Mucosa of descending colon (tissue), 3 donors: ENCODE data around the gene OTULINL. TPM values are rescaled to one million over a fixed set of nuclear protein-coding genes. Genes with fewer than 3 reads are reported as not detected.

Experiments
- ATAC-seq: fragments of 200-7000 bp; cut with Tn5 transposase; one replicate; pipeline ENCODE4 v1.9.1; 2020; ENCODE audit warnings: mild to moderate bottlenecking, moderate library complexity
- DNase-seq, 3 donors: peaks; one replicate each; pipeline ENCODE4 v3.0.0-alpha.2; 2020
- H3K36me3 ChIP-seq: fragments of 200-600 bp; one replicate; pipeline ENCODE4 v1.8.0; 2021; ENCODE audit warnings: low read depth, mild to moderate bottlenecking
- H3K4me1 ChIP-seq: fragments of 200-600 bp; one replicate; pipeline ENCODE4 v1.8.0; 2021; ENCODE audit warnings: low read depth, mild to moderate bottlenecking
- H3K4me3 ChIP-seq: fragments of 200-600 bp; one replicate; pipeline ENCODE4 v1.8.0; 2021; ENCODE audit warnings: mild to moderate bottlenecking
- H3K9me3 ChIP-seq: fragments of 200-600 bp; one replicate; pipeline ENCODE4 v1.8.0; 2021; ENCODE audit warnings: mild to moderate bottlenecking
- CTCF ChIP-seq: fragments of 200-600 bp; IDR thresholded peaks from one replicate; pipeline ENCODE4 v1.8.0; 2022; ENCODE audit warnings: antibody characterized with exemption, mild to moderate bottlenecking
- intact Hi-C, 2 donors: fragments of 100-400 bp; cut with DNase I in 1 of 2; cut with micrococcal nuclease in 1 of 2; formaldehyde crosslinking; loops; one replicate each; pipeline versions ENCODE4 v1.11.0 to v1.11.1; 2022; cut with DNase I, micrococcal nuclease
- total RNA-seq, 3 donors: library from RNA; stranded (reverse); fragmentation: NEBNext Ultra II Directional in 2 of 3; extraction: Animal tissue kit (Norgen Biotek cat#: 25700) in 2 of 3; gene quantifications; one replicate each; pipeline versions ENCODE4 v1.2.1 to v1.2.4, GENCODE V29; 2021 to 2023
- donor health status: DM: no; HTN: no; CAD: no; lungs with moderate emphysema.
- donor health status: DM: no; HTN: no; CAD: no.
- donor health status: DM: no; HTN: yes; CAD: no.

The OTULINL gene
- total RNA-seq, 3 donors from 2014 or later = 33.9 to 67.2 (median 60.1) TPM

DNA sequence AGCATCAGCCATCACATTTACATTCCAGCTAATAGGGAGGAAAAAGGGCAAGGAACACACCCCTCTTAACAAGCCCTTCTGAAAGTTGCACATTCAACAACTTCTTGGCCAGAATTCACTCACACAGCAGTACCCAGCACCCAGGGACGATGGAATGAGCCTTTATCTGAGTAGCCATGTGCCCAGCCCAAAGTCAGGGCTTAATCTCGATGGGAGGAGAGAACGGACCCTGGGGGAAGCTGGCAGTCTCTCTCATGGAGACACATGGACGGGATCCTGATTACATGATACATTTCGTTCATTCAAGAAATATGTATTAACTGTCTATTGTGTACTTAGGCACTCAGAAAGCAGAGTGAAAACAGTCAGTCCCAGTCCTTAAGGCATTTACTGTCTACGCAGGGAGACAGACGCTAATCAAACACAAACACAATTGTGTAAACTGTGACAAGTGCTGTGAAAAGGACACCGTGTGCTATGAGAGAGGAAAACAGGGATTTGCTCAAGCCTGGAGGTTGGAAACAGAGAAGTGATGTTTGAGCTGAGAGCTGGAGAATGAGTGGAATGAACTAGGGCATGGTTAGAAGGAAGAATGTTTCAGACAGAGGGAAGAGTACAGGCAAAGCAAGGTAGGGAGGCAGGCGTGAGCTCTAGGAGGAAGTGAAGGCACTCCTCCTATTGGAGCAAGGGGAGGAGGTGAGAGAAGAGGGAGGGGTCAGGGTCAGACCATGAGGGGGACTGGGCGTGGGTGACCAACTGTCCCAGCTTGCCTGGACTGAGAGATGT lies 7.4 kb downstream of the OTULINL start:
- Histone ChIP-seq H3K4me1 (peaks cover 39% of the 10 kb centered on the region), H3K9me3 (no peaks in the 10 kb centered on the region), H3K4me3 (no peak overlapping the region), H3K36me3 (no peaks in the 10 kb centered on the region)
- ATAC-seq (peak; percentile 75), DNase-seq (no peak)
- no peak for TF ChIP-seq CTCF
- intact Hi-C loops = no loop called here

GRCh38 chr5:14590949-14591348 lies 9.4 kb downstream of the OTULINL start:
- TF ChIP-seq CTCF = no peak
- intact Hi-C loops = no loop called here
- Histone ChIP-seq H3K36me3 (no peaks in the 10 kb centered on the region), H3K9me3 (no peaks in the 10 kb centered on the region), H3K4me1 (peaks cover 33% of the 10 kb centered on the region), H3K4me3 (no peak overlapping the region)
- DNase-seq (no peak), ATAC-seq (no peak)

DNA sequence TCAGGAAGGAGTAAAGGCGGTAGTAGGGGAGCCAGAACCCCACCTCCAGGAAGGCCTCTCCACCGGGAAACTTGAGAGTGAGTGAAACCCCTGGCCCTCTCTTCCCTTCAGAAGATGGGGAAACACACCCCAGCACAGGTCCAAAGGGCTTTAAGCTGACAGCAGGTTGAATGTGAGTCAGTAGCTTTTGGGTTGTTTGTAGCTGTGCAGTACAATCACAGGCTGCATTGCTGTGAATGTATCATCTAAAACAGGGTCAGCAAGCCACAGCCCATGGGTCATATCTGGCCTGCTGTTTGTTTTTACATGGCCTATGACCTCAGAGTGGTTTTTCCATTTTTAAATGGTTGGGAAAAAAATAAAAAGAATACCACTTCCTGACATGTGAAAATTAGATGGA lies 10.0 kb downstream of the OTULINL start:
- Histone ChIP-seq H3K4me1 (peaks cover 33% of the 10 kb centered on the region), H3K4me3 (no peak overlapping the region), H3K9me3 (no peaks in the 10 kb centered on the region), H3K36me3 (no peaks in the 10 kb centered on the region)
- DNase-seq (no peak), ATAC-seq (peak; percentile 65)
- intact Hi-C loops = no loop called here
- TF ChIP-seq CTCF = no peak

DNA sequence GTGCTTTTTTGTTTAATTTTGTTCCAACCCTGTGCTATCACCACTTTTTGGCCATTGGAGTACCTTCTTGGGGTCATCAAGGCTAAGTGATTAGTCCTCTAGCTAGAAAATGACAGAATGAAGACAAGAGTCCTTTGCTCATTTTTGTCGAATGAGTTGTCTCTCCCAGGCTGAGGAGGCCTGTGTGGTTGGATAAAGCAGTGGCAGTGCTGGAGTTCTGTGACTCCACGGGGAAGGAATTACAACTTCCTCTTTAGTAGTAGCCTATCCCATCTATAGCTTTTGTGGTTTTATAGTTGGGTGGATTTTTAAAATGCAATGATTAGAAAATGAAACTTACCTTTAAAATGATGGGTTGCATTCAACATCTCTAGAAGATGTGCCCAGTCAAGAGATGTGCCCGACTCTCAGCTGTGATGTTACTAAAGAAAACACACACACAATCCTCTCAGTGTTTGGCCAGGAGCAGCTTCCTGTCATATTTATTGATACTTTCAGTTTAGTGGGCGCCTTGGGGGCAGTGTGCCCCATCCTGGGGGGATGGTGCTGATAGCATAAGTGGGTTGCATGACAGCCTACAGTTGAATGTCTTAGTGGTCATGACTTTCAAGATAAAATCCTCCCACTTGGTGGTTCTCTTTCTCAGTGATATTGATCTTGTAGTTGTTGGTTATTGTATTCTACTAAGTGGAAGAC lies 11.9 kb downstream of the OTULINL start:
- ATAC-seq (peak; percentile 47), DNase-seq (no peak)
- no peak overlapping the region for H3K4me3 ChIP-seq
- H3K36me3 ChIP-seq = no peaks in the 10 kb centered on the region
- TF ChIP-seq CTCF = no peak
- H3K4me1 ChIP-seq = peaks cover 33% of the 10 kb centered on the region
- H3K9me3 ChIP-seq = no peaks in the 10 kb centered on the region
- intact Hi-C loops = no loop called here

- ATAC-seq = no peak
Observed at GRCh38 chr5:14594378-14595074, 12.9 kb downstream of the OTULINL start.

More at GRCh38 chr5:14594378-14595074, 12.9 kb downstream of the OTULINL start:
- no peak for DNase-seq
- H3K9me3 ChIP-seq = no peaks in the 10 kb centered on the region
- no peaks in the 10 kb centered on the region for H3K36me3 ChIP-seq
- H3K4me1 ChIP-seq = peaks cover 33% of the 10 kb centered on the region
- no peak for TF ChIP-seq CTCF
- intact Hi-C loops = no loop called here
- no peak overlapping the region for H3K4me3 ChIP-seq
